ENCODE results near the gene SIRT3.

Gene SIRT3

GRCh38 chr11:217704-218103 is 18.4 kb downstream of the SIRT3 start:
- in situ Hi-C loops (cut with MboI; ENCODE audit: low sequenced_read_pairs): no loop called here

GRCh38 chr11:216081-216974 is 19.8 kb downstream of the SIRT3 start:
- in situ Hi-C loops (cut with MboI; ENCODE audit: low sequenced_read_pairs): no loop called here

DNA sequence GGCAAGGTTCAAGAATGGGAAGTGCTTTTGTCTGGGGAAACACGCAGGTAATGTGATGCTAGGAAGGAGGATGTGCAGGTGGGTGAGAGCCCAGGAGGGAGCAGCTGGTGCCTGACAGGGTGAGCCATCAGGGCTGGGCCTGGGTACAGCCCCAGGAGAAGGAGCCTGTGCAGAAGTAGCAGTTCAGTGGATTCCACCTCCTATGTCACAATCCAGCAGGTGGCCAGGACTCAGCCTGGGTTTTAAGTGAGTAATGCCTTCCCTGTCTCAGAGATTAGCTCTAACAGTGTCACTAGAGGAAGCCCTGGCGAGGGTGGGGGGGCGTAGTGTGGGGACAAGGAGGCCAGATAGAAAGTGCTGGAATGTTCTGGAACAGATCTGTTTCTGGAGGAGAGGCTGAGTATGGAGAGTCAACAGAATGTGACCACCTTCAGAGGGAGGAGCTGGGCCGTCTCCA is 20.5 kb downstream of the SIRT3 start:
- in situ Hi-C loops (cut with MboI; ENCODE audit: low sequenced_read_pairs): no loop called here

DNA sequence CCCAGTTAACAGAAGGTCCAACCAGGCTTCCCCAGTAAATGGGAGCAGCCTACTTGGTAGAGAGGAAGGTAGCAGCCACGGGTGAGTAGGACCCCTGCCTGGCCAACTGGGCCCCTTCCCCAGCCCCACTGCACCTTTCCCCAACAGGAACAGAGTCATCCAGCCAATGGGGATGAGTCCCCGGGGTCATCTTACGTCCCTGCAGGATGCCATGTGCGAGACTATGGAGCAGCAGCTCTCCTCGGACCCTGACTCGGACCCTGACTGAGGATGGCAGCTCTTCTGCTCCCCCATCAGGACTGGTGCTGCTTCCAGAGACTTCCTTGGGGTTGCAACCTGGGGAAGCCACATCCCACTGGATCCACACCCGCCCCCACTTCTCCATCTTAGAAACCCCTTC is 22.1 kb downstream of the SIRT3 start:
- in situ Hi-C loops (cut with MboI; ENCODE audit: low sequenced_read_pairs): no loop called here

DNA sequence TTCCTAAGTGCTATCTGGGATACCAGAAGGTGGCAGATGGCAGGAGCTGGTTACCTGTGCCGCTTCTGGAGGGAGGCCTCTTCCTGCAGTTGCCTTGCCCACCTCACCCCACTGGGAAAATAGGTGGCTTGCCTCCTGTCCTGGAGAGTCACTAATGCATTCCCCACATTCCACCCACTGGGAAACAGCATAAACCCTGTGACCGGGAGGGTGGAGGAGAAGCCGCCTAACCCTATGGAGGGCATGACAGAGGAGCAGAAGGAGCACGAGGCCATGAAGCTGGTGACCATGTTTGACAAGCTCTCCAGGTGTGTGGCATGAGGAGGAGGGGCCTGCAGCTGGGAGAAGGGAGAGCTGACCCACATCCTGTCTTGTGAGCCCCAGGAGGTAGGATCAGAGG is 23.0 kb downstream of the SIRT3 start:
- in situ Hi-C loops (cut with MboI; ENCODE audit: low sequenced_read_pairs): no loop called here

- in situ Hi-C loops (cut with MboI; ENCODE audit: low sequenced_read_pairs): no loop called here
Measured at GRCh38 chr11:212150-213100, 23.7 kb downstream of the SIRT3 start.

GRCh38 chr11:211741-212140 is 24.4 kb downstream of the SIRT3 start:
- in situ Hi-C loops (cut with MboI; ENCODE audit: low sequenced_read_pairs): no loop called here

DNA sequence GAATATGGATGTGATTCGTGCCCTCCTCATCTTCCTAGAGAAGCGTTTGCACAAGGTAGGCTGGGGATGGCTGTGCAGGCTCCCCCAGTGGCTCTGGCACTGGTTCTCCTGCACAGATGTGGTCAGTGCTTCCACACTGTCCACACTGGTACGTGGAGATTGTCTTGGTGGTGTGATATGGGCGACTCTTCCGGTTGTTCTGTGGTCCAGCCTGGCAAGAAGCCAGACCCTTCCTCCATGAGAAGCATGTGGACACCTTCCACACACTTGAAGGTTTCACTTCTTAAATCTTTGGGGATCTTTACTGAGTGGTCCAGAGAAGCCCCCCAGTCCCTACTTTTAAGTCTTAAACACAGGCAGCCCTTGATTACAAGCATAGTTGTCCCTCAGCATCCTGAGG is 24.8 kb downstream of the SIRT3 start:
- in situ Hi-C loops (cut with MboI; ENCODE audit: low sequenced_read_pairs): no loop called here

DNA sequence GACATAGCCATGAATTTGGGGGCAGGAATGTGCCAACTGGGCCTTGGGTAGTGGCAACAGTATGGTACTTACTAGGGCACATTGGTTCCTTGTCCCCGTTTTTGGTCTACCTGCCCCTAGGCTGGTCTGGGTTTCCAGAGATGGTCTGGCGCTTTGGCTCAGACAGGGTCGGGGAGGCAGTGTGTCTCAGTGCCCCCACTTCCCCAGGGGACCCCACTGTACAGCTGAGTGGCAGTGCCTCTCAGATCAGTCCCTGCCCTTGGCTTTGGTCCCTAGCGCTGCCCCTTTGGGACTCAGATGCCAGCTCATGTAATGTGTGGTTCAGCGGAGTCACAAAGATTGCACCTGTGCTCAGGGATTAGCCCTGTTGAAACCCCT is 25.4 kb downstream of the SIRT3 start:
- in situ Hi-C loops (cut with MboI; ENCODE audit: low sequenced_read_pairs): no loop called here

DNA sequence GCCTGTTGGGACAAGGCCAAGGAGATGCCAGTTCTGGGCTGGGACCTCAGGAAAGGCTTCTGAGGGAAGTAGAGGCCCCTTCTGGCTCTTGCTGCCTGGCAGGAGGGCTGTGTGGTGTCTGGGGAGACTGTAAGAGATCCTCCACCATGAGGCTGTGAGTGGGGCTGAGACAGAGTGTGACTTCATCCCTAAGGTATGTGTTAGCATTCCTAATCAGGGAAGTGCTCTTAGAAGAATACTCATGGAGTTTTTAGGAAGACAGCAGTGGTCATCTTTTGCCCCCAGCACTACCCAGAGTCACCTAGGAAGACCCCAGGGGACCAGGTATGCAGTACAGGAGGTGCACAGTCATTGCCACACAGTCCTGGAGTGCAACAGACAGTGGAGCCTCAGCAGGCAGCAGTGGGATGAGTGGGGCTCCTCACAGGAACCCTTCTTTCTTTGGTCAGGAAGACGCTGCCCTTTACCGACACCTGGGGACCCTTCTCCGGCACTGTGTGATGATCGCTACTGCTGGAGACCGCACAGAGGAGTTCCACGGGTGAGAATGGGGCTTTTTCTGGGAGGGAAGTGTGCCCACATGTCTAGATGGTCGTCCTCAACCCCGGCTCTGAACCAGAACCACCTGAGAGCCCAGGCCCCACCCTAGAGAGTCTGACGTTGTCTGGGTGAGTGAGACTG is 25.9 kb downstream of the SIRT3 start:
- in situ Hi-C loops (cut with MboI; ENCODE audit: low sequenced_read_pairs): no loop called here

- in situ Hi-C loops (cut with MboI; ENCODE audit: low sequenced_read_pairs): no loop called here
Measured at GRCh38 chr11:209275-210121, 26.6 kb downstream of the SIRT3 start.

DNA sequence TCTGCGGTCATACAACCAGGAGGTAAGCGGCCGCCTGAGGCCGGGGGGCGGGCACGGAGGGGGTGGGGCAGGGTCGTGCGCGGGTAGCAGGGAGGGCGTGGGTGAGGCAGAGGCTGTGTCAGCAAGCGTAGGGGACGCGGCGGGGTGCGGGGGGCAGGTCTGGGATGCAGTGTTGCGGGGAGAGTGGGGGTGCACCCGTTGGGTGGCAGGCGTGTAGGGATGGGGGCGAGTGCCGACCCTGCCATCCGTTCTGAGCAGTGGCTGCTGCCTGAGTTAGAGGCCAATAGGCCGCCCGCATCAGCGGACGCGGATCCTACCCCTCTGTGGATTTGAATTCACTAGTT is 27.3 kb downstream of the SIRT3 start:
- in situ Hi-C loops (cut with MboI; ENCODE audit: low sequenced_read_pairs): no loop called here

DNA sequence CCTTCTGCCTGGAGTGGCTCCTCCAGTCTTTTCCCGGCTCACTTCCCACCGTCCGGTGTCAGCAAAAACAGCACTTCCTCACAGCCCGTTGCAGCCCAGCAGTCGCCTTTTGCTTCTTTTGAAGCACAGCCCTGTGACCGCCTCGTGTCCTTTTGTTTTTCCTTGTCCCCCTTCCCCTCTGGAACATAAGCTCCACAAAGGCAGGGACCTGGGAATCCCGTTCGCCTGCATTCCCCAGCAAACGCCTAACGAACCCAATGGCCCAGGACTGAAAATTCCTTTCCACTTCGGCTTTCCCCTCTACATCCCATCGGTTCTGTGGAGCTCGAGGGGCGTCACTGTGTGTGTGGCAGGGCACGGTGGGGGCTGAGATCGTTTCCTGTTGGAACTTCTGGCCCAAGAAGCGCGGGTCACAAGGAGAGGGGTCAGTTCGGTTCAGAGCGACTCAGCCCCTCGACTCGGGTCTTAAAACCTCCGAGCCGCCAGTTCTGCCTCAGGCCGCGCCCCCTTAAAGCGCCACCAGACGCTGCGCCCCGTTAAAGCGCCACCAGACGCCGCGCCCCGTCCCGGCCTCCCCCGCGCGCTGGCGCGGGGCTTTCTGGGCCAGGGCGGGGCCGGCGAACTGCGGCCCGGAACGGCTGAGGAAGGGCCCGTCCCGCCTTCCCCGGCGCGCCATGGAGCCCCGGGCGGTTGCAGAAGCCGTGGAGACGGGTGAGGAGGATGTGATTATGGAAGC is 27.8 kb downstream of the SIRT3 start:
- in situ Hi-C loops (cut with MboI; ENCODE audit: low sequenced_read_pairs): no loop called here

GRCh38 chr11:207863-208180 is 28.3 kb downstream of the SIRT3 start:
- in situ Hi-C loops (cut with MboI; ENCODE audit: low sequenced_read_pairs): no loop called here

DNA sequence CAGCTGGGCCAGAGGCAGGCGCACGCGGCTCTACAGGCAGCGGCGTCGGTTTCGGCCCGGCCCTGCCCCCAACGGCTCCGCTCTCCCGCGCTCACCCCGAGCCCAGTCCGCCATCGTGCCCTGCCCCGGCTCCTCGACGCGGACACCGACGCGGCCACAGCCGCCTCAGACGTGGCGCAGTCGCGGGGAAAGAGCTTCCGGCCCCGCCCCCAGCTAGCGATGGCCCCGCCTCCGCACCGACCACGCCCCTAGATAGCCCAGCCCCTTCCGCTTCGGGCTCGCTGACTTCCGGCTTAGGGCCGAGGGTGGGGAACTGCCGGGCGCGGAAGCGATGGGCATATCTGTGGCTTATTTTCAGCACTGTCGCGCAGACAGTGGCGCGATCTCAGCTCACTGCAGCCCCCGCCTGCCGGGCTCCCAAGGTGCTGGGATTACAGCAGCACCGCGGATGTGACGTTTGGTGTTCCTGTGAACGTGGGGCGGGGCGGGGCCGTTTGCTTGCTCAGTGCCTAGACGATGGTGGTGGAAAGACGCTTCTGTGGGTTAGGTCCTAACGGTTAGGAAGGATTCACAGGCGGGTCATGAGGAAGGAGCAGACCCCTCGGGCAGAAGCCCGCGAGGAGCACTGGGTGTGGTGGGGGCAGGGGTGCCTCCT is 28.8 kb downstream of the SIRT3 start, which contains the start of the genes BET1L and RIC8A:
BET1L (minus strand) TSS at position 192 of the 655 bp plus-strand sequence; CDS start at position 114, 78 bp downstream.
RIC8A (plus strand) TSS at position 501 of the 655 bp plus-strand sequence. CDS start 1,147 bp downstream, outside the sequence.
- in situ Hi-C loops (cut with MboI; ENCODE audit: low sequenced_read_pairs): no loop called here

- in situ Hi-C loops (cut with MboI; ENCODE audit: low sequenced_read_pairs): no loop called here
Measured at GRCh38 chr11:206526-207207, 29.5 kb downstream of the SIRT3 start.

- in situ Hi-C loops (cut with MboI; ENCODE audit: low sequenced_read_pairs): no loop called here
Measured at GRCh38 chr11:206002-206384, 30.1 kb downstream of the SIRT3 start.

DNA sequence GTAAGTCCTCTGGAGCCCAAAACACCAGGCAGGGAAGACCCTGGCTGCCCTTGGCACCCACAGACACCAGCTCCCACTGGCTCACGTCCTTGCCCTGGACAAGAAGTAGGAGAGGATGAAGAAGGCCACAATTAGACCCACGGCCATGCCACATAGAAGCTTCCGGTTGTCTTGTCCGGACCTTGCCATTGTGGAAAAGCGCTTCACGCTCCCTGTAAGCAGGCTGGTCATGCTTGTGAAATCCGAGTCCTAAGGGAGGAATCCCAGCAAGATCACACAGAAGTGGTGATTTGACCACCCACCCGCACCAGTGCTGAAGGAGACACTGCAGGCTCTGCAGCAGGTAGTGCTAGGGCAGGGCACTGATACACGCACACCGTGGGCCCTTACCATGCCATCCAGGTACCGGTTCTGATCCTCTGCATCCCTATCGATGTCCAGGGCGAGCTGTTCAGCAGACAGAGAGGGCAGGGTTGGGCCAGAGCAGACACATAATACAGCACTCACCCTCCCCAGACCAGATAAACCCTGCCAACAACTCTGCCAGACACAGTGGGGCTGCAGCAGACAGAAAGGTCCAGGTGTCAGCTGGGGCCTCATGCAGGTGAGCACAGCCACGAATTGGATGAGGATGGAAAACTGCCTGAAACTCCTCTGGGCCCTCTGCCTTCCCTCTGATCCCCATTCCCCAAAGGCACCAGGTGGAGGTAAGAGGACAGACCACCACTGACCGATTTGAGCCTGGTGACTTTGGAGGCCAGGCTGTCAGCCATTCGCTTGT is 30.7 kb downstream of the SIRT3 start:
- in situ Hi-C loops (cut with MboI; ENCODE audit: low sequenced_read_pairs): no loop called here

Data from HL-60/S4 treated with phorbol 12-myristate 13-acetate at 8.2 ng/mL for 4 days and 3 days (cell line).